ENCODE data around the gene B4GALT3. TPM values are rescaled to one million over a fixed set of nuclear protein-coding genes. Genes with fewer than 3 reads are reported as not detected.
A peak's percentile ranks its signal among the peaks of the same experiment; 100 is the strongest.

Gene B4GALT3
- total and polyA plus RNA-seq, 7 donors = 16.3 to 48.1 (median 30.3) TPM

DNA sequence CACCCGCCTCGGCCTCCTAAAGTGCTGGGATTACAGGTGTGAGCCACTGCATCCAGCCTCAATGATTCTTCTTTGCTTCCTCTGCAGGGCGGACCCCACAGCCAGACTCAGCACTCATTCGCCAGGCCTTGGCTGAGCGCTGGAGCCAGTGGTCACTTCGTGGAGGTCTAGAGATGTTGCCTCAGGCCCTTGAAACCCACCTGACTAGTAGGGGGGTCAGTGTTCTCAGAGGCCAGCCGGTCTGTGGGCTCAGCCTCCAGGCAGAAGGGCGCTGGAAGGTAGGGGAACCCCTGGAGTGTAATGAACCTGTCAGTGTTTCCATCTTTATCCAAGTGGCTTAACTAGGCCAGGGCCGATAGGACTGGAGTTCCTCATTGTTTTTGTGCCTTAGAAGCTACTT, 8.4 kb downstream of the B4GALT3 start:
- ATAC-seq (no peak), DNase-seq (peak in 1 of 2 donors; percentile 3)
- no peak overlapping the region for H3K4me3 ChIP-seq
- intact Hi-C loops (cut with DNase I) = no loop called here
- no peaks in the 10 kb centered on the region for H3K9me3 ChIP-seq
- H3K27ac ChIP-seq = no peak overlapping the region
- H3K27me3 ChIP-seq (ENCODE audit: insufficient read depth in 3 of 3, low read length in 2 of 3) = no peaks in the 10 kb centered on the region
- peaks cover 6 to 75% of the 10 kb centered on the region in 2 donors for H3K36me3 ChIP-seq (ENCODE audit: insufficient read depth in 1 of 2, low read depth in 1 of 2)
- 92 to 93% (median 93%) methylated on average over 9 of the region's 9 CpGs for WGBS, 3 donors
- peaks cover 32% of the 10 kb centered on the region for H3K4me1 ChIP-seq
- TF ChIP-seq, protein P1, sequence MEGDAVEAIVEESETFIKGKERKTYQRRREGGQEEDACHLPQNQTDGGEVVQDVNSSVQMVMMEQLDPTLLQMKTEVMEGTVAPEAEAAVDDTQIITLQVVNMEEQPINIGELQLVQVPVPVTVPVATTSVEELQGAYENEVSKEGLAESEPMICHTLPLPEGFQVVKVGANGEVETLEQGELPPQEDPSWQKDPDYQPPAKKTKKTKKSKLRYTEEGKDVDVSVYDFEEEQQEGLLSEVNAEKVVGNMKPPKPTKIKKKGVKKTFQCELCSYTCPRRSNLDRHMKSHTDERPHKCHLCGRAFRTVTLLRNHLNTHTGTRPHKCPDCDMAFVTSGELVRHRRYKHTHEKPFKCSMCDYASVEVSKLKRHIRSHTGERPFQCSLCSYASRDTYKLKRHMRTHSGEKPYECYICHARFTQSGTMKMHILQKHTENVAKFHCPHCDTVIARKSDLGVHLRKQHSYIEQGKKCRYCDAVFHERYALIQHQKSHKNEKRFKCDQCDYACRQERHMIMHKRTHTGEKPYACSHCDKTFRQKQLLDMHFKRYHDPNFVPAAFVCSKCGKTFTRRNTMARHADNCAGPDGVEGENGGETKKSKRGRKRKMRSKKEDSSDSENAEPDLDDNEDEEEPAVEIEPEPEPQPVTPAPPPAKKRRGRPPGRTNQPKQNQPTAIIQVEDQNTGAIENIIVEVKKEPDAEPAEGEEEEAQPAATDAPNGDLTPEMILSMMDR (IDR thresholded peaks at IDR 0.05) = no peak

DNA sequence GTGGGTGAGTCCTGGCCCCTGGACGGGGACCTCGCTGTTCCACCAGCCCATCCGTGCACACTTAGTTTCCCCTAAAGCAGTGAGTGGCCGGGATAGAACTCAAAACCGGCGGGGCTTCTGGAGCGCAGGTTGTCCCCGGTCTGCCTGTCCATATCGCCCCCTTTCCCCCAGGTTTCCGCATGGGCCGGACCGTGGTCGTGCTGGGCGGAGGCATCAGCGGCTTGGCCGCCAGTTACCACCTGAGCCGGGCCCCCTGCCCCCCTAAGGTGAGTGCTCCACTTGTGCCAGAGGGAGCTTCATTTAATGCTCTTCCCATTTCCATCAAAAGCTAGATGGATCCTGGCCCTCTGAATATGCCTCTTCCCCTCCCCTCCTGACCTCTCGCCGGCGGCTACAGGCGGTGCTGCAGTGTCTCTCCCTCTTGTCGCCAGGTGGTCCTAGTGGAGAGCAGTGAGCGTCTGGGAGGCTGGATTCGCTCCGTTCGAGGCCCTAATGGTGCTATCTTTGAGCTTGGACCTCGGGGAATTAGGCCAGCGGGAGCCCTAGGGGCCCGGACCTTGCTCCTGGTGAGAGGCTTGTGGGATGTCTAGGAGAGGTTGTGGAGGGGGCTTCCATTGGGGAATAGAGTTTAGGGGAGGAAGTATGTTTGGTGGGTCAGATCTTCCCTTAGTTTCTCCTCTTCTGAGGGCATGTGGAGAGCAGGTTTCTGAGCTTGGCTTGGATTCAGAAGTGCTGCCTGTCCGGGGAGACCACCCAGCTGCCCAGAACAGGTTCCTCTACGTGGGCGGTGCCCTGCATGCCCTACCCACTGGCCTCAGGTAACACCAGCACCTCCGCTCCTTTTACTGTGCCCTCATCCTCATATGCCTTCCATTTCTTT, 10.4 kb downstream of the B4GALT3 start:
- DNase-seq (no peak), ATAC-seq (peak in 1 of 4 donors; percentile 5)
- 6 to 7% (median 7%) methylated on average over 32 to 33 of the region's 33 CpGs for WGBS, 3 donors
- Histone ChIP-seq H3K9me3 (no peaks in the 10 kb centered on the region), H3K36me3 (ENCODE audit: insufficient read depth in 1 of 2, low read depth in 1 of 2) (peaks cover 0 to 75% of the 10 kb centered on the region in 2 donors), H3K27ac (peak overlapping the region; percentile 81), H3K27me3 (ENCODE audit: insufficient read depth in 3 of 3, low read length in 2 of 3) (no peaks in the 10 kb centered on the region), H3K4me3 (peak overlapping the region; percentile 96), H3K4me1 (peaks cover 20% of the 10 kb centered on the region)
- intact Hi-C loops (cut with DNase I) = no loop called here
- TF ChIP-seq, protein P1 (IDR thresholded peaks at IDR 0.05) = no peak

DNA sequence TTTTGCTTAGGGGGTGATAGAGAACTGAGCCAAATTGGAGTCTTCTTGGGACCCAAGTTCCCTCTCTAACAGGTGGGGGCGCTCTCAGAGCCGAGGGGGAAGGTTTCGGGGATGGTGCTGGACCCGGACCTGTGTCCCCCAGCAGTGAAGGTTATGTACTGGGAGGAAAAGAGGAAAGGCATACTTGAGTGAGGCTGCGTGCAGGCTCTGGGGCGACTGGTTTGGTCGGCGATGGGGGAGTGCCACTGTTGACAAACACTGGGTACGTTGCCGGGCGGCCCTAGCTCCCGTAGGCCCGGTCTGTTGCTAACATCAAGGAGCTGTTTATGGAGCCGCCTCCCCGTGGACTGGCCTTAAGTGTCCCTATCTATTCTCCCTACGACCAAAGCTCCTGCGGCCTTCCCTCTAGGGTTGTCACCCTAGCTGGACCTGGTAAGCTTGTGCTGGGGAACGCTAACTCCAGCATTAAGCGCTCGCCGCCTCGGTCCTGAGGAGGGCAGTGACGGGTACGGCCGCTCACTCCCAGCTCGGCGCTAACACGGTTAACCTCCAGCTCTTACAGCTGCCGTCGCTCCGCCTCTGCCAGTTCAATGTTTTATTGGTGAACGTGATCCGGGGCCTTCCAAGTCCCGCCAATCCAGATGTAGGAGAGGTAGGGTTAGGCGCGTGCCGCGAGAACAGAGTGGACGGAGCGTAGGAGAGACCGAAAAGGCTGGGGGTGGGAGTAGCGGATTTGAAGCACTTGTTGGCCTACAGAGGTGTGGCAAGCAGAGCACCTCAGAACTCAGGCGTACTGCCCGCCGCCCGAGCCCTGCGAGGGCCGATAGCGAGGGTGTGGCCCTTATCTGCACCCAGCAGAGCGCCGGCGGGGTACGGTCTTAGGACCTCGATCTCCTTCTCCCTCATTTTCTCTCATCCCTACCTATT, 11.3 kb downstream of the B4GALT3 start, which contains the start of gene PPOX:
Gene PPOX, plus strand, starts transcription at position 685 of the 927 bp plus-strand sequence. CDS start 422 bp downstream, outside the sequence.
- Histone ChIP-seq H3K27me3 (ENCODE audit: insufficient read depth in 3 of 3, low read length in 2 of 3) (no peaks in the 10 kb centered on the region), H3K4me1 (peaks cover 22% of the 10 kb centered on the region), H3K27ac (peak within 1 kb of the TSS; percentile 81), H3K9me3 (no peaks in the 10 kb centered on the region), H3K36me3 (ENCODE audit: insufficient read depth in 1 of 2, low read depth in 1 of 2) (peaks cover 0 to 73% of the 10 kb centered on the region in 2 donors), H3K4me3 (peak within 1 kb of the TSS; percentile 96)
- ATAC-seq = peak; percentile 95 to 98 (median 97)
- 0 to 1% (median 0%) methylated on average over 54 of the region's 54 CpGs for WGBS, 3 donors
- TF ChIP-seq, protein P1 (IDR thresholded peaks at IDR 0.05) = peak; percentile 25
- intact Hi-C loops (cut with DNase I) = no loop called here
- peak; percentile 94 to 97 for DNase-seq

DNA sequence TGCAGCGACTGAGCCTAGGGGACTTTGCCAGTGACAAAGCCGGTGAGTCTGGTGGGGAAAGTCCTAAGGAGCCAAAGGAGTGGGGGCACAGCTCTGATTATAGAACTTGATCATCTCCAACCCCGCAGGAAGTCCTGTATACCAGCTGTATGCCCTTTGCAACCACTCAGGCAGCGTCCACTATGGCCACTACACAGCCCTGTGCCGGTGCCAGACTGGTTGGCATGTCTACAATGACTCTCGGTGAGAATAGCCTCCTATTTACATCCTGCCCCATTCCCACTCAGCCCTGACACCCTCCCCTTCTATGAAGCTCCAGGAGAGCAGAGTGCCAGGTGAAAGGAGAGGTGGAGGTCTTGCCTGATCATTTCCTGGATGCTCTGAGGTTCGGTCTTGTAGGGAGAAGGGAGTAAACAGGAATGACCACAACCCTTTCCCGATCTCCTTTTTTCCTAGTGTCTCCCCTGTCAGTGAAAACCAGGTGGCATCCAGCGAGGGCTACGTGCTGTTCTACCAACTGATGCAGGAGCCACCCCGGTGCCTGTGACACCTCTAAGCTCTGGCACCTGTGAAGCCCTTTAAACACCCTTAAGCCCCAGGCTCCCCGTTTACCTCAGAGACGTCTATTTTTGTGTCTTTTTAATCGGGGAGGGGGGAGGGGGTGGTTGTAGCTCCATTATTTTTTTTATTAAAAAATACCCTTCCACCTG, 12.3 kb downstream of the B4GALT3 start:
- Histone ChIP-seq H3K27me3 (ENCODE audit: insufficient read depth in 3 of 3, low read length in 2 of 3) (no peaks in the 10 kb centered on the region), H3K9me3 (no peaks in the 10 kb centered on the region), H3K4me3 (peak overlapping the region; percentile 96), H3K4me1 (peaks cover 30% of the 10 kb centered on the region), H3K36me3 (ENCODE audit: insufficient read depth in 1 of 2, low read depth in 1 of 2) (peaks cover 0 to 69% of the 10 kb centered on the region in 2 donors), H3K27ac (peak overlapping the region; percentile 81)
- 43 to 57% (median 53%) methylated on average over 14 of the region's 14 CpGs for WGBS, 3 donors
- ATAC-seq = no peak
- TF ChIP-seq, protein P1 (IDR thresholded peaks at IDR 0.05) = no peak
- intact Hi-C loops (cut with DNase I) = no loop called here
- DNase-seq = no peak

All from psoas muscle (tissue), 8 donors.